ENCODE results near the gene MNAT1.
"Not testable (repeated sequence)": the region's sequence is repeated elsewhere in the genome, so short reads cannot be mapped to it uniquely, and the experiment has no call there.

Gene MNAT1

DNA sequence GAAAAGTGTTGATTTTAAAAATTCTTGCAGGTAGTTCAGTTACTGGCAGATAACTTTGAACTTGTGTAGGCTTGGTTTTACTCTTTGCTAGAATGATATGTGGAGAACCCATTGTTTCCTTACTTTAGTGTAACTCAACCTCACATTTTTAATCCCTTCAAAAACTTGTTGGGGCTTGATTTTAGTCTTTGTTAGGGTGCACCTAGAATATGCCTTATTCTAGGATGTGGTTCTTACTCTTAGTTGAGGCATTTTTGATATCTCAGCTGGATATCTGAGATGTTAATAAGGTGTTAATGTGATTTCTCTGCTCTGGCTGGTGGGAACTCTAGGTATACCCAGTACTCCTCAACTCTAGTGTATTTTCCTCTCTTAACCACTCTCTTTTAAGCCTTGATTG lies 10.0 kb downstream of the MNAT1 start:
- no peak for DNase-seq

DNA sequence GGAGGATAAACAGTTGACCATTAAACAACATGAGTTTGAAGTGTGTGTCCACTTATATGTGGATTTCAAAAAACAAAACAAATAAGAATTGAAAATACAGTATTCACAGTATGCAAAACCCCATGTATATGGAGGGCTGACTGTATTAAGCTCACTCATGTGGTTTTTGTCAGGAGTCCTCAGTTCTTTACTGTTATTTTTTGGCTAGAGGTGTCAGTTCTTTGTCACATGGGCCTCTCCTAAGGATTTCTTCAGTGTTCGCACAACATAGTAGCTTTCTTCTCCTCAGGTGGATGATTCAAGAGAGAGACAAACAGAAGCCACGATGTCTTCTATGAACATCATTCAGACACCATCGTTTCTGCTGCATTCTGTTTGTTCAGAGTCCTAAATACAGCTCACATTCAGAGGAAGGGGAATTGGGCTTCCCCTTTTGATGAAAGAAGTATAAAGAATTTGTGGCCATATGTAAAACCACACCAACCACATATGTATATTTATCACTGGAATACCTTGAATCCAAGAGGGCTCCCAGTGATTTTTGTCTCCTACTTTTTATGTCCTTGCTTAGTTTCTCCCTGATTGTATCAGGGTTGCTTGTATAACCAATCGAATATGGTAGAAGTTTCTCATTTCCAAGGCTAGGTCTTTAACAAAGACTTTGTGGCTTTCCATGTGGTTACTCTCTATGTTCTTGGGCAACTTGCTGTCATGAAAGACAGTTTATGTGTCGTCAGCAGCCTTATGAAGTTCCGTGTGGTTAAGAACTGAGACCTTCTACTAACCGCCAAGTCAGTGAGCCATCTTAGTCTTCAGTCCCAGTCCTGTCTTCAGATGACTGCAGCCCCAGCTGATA lies 18.9 kb downstream of the MNAT1 start:
- DNase-seq = no peak

DNA sequence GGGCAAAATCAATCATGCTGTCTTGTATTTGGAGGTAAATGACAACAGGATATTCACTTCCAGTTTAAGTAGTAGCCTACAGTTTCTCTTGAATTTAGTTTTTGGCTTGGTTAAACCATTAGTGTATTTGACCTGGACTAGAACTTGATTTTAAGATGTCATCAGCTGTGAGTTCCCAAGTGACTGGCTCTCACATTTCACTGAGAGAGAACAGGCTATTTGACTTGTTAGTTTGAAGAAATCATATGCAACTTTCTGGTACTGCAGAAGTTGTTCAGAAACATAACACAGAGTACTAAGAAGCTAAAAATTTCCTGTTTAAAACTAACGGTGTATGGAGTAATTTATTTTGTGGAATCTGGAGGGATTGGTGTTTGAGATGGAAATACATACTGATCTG lies 22.3 kb downstream of the MNAT1 start:
- DNase-seq = no peak

DNA sequence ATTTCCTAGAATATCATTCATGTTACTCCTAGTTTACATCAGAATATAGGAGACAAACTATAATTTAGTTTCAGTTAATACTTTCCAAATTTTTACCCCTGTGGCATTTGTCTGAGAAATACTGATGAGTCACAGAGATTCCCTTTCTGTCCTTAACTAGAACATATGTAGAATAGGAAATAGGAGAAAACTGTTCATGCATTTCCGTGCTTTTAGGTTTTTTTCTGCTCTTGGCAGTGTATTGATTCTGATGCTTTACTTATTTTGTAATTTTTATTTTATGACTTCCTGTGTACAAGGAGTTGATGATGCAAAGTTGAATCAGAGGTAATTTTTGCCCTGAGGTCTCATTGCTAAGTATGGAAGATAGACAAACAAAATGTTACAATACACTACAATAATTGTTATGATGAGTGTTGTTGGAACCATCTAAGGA lies 23.0 kb downstream of the MNAT1 start:
- no peak for DNase-seq

DNA sequence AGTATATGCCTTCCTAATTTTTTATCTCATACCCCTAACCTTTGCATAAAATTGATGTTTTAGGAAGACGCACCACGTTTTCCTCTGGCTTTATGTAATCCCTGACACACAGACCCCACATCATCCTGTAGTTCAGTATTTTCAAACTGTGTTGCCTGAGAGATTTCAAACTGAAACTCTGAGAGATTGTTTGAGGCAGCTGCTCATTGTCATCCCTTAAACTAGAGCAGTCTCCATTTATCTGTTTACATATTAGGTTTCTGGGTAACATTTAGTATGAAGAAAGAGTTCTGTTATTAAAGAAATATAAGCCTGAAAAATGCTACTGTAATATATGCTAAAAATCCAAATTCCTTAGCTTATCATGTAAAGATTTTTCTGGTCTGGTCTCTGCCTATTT lies 24.3 kb downstream of the MNAT1 start:
- DNase-seq = no peak

DNA sequence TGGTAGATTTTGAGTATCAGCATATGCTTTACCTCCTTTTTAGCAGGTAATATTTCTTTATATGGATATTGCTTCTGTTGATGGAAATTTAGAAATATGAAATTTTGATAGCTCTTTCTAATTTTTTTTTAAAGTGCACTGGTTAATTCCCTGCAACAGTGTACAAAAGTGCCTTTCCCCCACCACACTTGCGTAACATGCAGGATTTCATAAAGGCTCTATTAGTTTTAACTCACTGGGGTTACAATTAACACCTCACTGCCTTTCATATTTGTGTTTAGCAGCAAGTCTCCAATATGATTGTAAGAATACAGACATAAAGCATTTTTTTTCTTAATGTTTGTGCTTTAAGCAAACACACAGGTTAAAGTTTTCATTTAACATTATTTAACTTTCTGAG lies 25.6 kb downstream of the MNAT1 start:
- DNase-seq = no peak

DNA sequence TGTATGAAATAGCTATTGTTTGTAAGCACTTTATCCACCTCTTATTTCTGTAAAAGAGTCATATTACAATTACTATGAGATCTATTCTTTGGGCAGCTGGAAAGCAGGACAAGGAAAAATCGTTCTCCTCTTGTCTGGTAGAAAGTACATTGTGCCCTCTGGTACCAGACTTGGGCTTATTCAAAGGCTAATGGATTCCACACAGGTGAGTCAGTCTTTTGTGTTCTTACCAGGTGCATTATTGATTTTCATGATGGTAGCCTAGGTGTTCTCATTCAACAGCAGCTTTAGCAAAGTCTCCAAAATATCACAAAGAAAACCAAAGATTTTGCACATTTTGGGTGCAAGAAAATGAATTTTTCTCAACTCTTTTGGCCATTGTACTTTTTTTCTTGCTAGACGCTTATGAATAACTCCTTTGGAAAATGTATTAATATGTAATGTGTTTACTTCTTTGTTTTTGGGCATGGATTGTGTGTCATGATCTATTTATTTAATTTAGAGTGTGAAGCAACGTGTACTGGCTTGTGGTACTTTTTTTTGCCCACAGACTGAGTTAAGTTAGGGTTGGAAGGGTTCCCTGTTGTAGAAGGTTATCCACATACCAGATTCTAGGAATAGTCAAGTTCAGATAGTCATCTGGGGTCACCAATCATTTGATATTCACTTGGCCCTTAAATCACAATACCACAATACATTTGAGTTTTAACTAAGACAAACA lies 26.2 kb downstream of the MNAT1 start:
- peak; percentile 36 for DNase-seq

DNA sequence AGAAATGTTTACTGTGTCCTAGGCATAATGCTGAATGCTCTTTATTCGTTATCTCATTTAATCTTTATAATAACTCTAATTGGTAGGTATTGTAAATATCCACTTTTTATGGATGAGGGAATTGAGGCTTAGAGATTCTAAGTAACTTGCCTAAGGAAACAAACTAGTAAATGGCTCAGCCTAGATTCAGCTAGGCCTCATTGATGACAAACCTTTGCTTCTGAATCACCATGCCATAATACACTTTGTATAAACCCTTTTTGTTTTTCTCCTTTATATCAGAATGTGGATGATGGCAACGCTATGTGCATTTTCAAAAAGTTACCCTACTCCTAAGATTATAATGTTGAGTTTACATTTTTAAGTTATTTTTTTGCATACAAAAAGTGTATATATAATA lies 34.0 kb downstream of the MNAT1 start:
- no peak for DNase-seq

DNA sequence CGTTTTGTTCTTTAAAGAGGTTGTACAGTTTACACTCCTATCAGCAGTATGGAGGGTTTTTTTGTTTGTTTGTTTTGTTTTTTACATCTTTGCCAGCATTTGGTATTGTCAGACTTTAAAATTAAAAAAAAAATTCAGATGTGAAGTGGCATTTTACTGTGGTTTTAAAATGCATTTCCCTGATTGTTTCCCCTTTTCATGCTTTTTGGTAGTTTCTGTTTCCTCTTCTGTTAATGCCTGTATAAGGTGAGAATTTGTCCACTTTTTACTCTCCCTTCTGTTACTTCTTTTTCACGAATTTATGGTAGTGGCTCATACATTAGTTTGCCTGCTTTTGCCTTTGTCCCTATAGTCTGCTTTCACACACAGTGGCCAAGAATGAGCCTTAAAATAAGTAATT lies 36.6 kb downstream of the MNAT1 start:
- DNase-seq = no peak

DNA sequence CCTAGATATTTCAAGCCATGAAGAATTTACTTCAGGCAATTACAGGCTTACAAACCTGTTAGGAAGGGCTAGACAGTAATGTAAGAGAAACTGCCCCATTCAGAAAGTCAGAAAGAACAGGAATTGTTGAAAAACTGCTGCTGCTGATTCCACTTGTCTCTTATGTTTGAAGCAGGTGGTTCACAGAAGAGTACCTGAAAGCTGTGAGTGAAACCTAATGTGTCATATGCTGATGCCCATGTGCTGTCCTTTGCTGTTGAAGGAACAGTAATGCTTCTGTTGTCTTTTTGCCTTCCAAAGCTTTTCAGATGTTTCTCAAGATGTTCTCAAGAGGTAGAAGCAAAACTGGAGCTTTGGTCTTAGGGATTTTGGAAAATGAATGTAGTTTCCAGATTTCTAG lies 39.0 kb downstream of the MNAT1 start:
- DNase-seq = no peak

DNA sequence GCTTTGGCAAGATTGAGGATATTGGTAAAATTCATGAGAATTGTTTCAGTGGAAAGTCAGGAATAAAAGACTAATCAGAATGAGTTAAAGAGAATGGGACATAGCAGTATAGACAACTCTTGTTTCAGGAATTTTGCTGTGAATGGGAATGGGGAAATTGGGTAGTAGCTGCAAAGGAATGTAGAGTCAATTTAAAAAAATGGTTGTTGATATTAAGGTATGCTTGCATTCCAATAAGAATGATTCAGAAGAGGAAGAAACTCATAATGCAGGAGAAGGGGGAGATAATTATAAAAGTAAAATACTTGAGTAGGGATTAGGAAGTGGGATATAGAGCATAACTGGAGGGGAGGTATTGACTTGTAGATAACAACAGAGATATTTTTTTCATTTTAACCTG lies 40.7 kb downstream of the MNAT1 start:
- no peak for DNase-seq

DNA sequence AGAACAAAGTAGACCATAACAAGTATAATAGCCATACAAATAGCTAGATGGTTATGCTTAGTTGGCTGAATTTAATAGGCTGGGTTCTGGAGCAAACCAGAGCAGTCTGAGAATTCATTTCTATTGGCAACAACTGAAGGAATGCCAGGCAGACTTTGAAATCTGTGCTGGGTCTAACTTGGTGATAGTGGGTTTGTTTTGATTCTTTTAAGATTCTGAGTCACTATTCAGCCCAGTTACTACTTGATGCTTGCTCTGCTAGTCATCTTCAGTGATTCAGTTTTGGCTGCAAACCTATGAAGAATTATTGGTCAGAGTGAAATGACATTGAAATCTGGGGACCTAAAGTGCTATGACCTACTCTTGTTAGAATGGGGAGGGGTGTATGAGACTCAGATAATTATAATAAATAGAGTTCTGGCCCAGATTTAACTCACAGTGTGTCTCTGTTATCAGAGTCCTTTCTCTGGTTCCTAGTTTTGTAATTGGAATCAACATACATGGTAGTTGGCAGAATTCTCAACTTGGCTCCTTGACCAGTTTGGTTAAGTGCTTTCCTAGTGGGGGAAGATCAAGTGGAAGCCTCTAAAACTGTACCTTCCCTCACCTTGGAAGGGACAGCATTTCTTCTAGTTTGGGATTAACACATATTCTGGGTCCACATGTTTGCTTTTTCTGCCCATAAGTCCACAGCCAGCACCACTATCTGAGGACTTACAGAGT lies 43.5 kb downstream of the MNAT1 start:
- no peak for DNase-seq

DNA sequence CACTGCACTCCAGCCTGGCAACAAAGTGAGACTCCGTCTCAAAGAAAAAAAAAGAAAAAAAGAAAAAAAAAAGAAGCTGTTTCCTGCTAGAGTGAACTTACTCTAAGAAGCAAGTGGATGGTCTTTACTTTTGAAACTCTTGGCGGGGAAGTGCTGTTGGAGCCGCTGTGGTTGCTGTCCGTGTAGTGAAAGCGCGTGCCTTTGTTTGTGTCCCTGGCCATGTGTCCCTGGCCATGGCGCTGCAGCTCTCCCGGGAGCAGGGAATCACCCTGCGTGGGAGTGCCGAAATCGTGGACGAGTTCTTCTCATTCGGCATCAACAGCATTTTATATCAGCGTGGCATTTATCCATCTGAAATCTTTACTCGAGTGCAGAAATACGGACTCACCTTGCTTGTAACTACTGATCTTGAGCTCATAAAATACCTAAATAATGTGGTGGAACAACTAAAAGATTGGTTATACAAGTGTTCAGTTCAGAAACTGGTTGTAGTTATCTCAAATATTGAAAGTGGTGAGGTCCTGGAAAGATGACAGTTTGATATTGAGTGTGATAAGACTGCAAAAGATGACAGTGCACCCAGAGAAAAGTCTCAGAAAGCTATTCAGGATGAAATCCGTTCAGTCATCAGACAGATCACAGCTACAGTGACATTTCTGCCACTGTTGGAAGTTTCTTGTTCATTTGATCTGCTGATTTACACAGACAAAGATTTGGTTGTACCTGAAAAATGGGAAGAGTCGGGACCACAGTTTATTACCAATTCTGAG lies 45.4 kb downstream of the MNAT1 start:
- not testable (repeated sequence) for DNase-seq

DNA sequence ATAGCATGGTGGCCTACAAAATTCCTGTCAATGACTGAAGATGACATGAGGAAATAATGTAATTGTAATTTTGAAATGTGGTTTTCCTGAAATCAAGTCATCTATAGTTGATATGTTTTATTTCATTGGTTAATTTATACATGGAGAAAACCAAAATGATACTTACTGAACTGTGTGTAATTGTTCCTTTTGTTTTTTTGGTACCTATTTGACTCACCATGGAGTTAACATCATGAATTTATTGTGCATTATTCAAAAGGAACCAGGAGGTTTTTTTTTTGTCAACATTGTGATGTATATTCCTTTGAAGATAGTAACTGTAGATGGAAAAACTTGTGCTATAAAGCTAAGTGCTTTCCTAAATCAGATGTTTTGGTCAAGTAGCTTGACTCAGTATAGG lies 46.0 kb downstream of the MNAT1 start:
- not testable (repeated sequence) for DNase-seq

DNA sequence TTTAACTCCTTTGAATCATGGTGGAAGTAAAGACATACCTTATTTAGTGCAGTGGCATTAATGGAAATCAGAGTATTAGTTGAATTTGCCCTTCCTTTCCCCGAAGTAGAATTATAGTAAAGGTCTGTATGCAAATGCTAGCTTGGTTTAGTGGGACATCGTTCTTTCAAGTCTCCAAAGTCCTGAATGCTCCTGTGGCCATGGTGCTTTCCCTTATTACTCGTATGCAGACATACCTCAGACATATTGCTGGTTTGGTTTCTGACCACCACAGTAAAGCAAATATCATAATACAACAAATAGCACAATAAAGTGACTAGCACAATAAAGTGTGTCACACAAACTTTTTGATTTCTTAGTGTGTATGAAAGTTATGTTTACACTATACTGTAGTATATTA lies 52.3 kb downstream of the MNAT1 start:
- DNase-seq = no peak

DNA sequence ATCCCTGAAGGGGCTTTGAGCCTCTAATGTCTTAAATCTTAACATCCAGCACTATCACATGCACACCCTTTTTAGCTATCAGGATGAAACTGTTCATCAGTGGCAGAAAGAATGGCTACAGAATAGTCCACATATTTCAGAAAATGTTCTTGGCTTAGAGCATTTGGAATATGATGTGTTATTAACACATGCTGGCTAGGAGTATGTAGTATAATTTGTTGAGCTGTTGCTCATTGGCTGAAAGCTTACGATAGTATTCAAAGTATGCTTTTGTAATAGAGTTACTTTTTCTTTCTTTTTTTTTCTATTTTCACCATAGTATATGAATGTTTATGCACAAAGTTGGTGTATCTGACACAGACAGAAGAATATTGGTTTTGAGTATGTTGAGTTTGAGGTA lies 55.1 kb downstream of the MNAT1 start:
- DNase-seq = no peak

DNA sequence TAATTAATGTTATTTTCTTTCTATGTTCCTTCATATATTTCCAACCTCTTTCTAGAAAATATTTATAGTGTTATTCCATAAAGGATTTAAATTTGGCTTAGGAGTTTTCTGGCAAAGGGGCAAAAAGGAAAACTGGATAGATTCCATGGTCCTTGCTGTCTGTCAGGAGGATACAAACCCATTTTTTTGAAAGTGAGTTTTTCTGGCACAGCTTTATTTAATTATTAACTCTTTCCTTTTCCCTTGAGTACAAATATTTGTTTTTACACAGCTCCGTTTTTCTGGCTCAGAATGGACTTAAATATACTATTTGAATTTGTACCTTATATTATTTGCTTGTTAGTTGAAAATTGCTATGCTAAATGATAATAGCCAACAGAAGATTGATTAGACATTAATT lies 56.3 kb downstream of the MNAT1 start:
- DNase-seq = no peak

DNA sequence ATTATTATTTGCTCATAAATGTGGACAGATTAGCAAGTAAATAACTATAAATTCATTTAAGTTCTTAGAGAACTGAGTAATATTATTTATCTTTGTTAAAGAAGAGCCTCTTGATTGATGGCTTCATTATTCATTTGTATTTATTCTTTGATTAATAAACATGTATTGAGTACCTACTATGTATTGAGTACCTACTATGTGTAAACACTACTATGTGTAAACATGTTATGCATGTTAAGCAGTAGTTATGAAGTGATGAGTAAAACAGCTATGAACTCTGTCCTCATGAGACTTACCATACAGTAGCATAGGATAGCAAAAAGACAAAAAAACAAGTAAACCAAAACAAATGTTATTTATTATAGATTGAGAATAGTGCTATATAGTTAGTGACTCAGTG lies 61.9 kb downstream of the MNAT1 start:
- DNase-seq = no peak

DNA sequence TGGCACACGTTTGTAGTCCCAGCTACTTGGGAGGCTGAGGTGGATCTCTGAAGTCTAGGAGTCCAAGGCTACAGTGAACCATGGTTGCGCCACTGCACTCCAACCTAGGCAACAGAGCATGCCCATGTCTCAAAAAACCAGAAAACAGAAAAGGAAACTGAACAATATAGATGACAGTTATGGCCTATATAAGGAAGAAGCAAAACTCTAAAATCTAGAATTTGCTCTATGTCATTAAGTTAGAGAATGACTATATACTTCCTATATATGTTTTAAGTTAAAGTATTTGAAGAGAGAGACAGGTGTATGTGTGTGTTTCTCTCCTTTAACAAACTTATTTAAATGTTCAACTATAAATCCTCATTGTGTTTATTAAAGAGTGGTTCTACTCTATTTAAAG lies 65.8 kb downstream of the MNAT1 start:
- DNase-seq = no peak

DNA sequence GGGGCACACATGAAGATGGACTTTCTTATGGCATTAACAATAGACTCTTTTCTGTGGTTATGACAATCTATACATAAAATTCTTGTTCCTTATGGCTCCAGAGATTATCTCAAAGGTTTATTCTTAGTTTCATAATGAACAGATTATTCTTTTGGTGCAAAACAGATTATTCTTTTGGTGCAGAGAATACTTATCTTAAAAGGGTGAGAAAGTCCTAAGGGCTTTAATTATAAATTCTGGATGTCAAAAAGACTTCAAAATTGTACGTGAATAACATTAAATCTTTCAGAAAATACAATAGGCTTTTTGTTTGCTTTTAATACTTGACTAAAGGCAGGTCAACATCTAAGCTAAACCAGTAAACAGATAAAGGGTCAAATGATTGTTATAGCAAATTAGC lies 69.3 kb downstream of the MNAT1 start:
- no peak for DNase-seq

DNA sequence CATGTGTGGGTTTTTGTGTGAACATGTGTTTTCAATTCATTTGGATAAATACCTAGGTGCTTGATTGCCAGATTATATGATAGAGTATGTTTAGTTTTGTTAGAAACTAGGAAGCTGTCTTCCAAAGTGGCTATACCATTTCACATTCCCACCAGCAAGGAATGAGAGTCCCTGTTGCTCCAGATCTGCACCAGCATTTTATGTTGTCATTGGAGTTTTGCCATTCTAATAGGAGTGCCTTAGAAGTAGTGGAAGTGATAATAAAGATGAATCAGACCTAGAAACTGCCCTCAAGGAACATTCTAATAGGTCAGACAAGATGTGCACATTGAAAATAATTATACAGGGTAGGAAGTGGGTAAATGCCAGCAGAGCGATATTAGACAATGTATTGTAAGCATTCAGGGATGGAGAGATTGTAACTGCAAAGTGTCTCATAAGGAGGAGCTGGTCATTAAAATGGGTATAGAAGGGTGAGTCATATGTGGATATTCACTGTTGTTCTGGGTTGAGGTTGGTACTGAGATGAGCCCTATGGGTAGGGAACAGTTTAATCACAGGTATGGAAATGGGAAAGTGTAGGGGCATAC lies 71.4 kb downstream of the MNAT1 start:
- DNase-seq = no peak

DNA sequence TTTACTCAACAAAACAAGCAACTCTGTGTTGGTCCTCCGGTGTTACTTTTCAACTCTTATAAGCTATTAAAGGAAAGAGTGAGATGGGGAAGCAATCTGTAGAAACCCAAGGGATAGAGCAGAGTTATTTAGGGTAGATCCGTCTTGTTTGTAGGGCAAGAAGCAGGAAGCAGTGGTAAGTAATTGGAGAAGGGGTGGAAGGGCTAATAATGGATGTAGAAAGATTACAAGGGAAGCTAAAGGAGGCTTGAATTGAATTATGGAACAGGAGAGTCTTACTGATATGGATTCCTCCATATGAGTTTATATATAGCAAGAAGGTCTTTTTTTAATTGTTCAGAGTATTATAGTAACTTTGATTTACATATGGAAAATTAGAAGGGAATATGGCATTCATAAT lies 72.7 kb downstream of the MNAT1 start:
- no peak for DNase-seq

DNA sequence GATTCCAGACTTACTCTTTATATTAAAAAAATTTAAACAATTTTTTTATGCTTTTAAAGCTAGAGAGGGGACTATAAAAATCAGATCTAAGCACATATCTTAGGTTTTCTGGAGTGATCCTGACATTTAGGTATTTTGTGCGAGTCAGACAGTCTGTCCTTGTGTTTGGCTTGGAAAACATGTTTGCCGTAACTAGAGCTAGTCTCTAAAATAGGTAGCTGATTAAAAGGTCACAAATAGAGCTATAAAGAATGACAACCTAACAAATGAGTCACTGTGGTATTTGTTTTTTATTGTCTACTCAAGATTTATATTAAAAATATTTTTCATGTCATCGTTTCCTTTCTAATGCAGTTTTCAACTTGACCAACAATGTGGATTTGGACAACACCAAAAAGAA lies 73.4 kb downstream of the MNAT1 start:
- no peak for DNase-seq
